Right lobe of liver (tissue), 6 donors: Measurements from ENCODE around the gene MYLK. TPM values are rescaled to one million over a fixed set of nuclear protein-coding genes. Genes with fewer than 3 reads are reported as not detected.

Experiments
- ATAC-seq, 4 donors: fragments of 200-7000 bp; cut with Tn5 transposase; one replicate each; pipeline ENCODE4 v1.9.1; 2020; ENCODE audit warnings: mild to moderate bottlenecking in 4 of 4, moderate library complexity in 4 of 4
- DNase-seq, 3 donors: peaks; one replicate each; pipeline ENCODE4 v3.0.0-alpha.2; 2020
- H3K27ac ChIP-seq, 3 donors: fragments of 200-600 bp; one replicate each; pipeline ENCODE4 v1.8.0; 2022
- H3K27me3 ChIP-seq, 2 donors: fragments of 200-600 bp; one replicate each; pipeline ENCODE4 v1.8.0; 2022
- H3K36me3 ChIP-seq, 4 donors: fragments of 200-600 bp; sonication (generic) in 1 of 4; one replicate each; pipeline versions ENCODE4 v1.5.1 to v1.8.0; 2017 to 2022; ENCODE audit warnings: control low read depth in 1 of 4
- H3K4me1 ChIP-seq, 4 donors: fragments of 200-600 bp; sonication (generic) in 1 of 4; one replicate each; pipeline versions ENCODE4 v1.5.1 to v1.8.0; 2017 to 2022; ENCODE audit warnings: control low read depth in 1 of 4
- H3K4me3 ChIP-seq, 3 donors: fragments of 200-600 bp; one replicate each; pipeline ENCODE4 v1.8.0; 2022
- H3K9me3 ChIP-seq, 4 donors: fragments of 200-600 bp; sonication (generic) in 1 of 4; one replicate each; pipeline versions ENCODE4 v1.5.1 to v1.8.0; 2017 to 2022; ENCODE audit warnings: control low read depth in 1 of 4
- CTCF ChIP-seq, 4 donors: fragments of 200-600 bp in 3 of 4; fragments of 450-650 bp in 1 of 4; IDR thresholded peaks; one replicate each; pipeline versions ENCODE4 v1.5.1 to v1.8.0; 2016 to 2022; ENCODE audit warnings: antibody characterized with exemption in 4 of 4, mild to moderate bottlenecking in 2 of 4
- POLR2A ChIP-seq: fragments of 450-650 bp; IDR thresholded peaks from one replicate; pipeline ENCODE4 v1.6.1; 2017; ENCODE audit warnings: antibody characterized with exemption, mild to moderate bottlenecking
- WGBS: methylation state at CpG from one replicate; pipeline ENCODE4 v1.1.6; 2018; ENCODE audit warnings: low coverage, low lambda C conversion rate; ENCODE audit not compliant: insufficient coverage; ENCODE audit errors: missing lambda C conversion rate; 5-methylcytosine and 5-hydroxymethylcytosine counted together
- intact Hi-C, 2 donors: fragments of 100-400 bp; cut with DNase I; formaldehyde crosslinking; loops; one replicate each; pipeline versions ENCODE4 v1.11.2 to v1.14.1; 2022
- total RNA-seq, 6 experiments: library from RNA; depleted of rRNA in 2 of 6; stranded (reverse); fragments of >200 nt in 2 of 6; fragmentation: NEBNext Ultra II Directional in 3 of 6; extraction: Animal tissue kit (Norgen Biotek cat#: 25700) in 3 of 6; gene quantifications; one replicate each; pipeline versions ENCODE4 v1.1.0 to v1.2.4, GENCODE V29; 2016 to 2023
- donor health status: DM: no; HTN: yes; CAD: no.
- donor health status: DM: no; HTN: no; CAD: no.
- donor health status: DM: no; HTN: no; CAD: no.
- donor health status: DM: no; HTN: yes; CAD: no.
- donor health status: DM: no; HTN: yes; CAD: no.

Gene MYLK
- total RNA-seq, 6 experiments from 2014 or later = 61.1 to 146 (median 97.8) TPM

- no peak for DNase-seq
- 51% methylated on average over 3 of the region's 3 CpGs for WGBS
These were observed 92.2 kb downstream of the MYLK start for GRCh38 chr3:123791898-123792297.

GRCh38 chr3:123791417-123791816 lies 92.7 kb downstream of the MYLK start:
- no peak for ATAC-seq
- Histone ChIP-seq H3K36me3 (peaks cover 0 to 37% (median 5%) of the 10 kb centered on the region in 4 donors), H3K27me3 (no peaks in the 10 kb centered on the region), H3K9me3 (no peaks in the 10 kb centered on the region), H3K4me3 (no peak overlapping the region), H3K27ac (no peak overlapping the region), H3K4me1 (peaks cover 0 to 21% (median 3%) of the 10 kb centered on the region in 4 donors)
- 97% methylated on average over 3 of the region's 3 CpGs for WGBS
- TF ChIP-seq POLR2A (no peak), CTCF (IDR thresholded peaks at IDR 0.05) (no peak)
- DNase-seq = no peak
- intact Hi-C loops = no loop called here

More at GRCh38 chr3:123791898-123792297, 92.2 kb downstream of the MYLK start:
- no peak for TF ChIP-seq CTCF (IDR thresholded peaks at IDR 0.05)
- no peak for TF ChIP-seq POLR2A
- intact Hi-C loops = no loop called here
- Histone ChIP-seq H3K27me3 (no peaks in the 10 kb centered on the region), H3K27ac (no peak overlapping the region), H3K4me1 (peaks cover 0 to 21% (median 5%) of the 10 kb centered on the region in 4 donors), H3K9me3 (no peaks in the 10 kb centered on the region), H3K36me3 (peaks cover 0 to 37% (median 4%) of the 10 kb centered on the region in 4 donors), H3K4me3 (no peak overlapping the region)
- peak in 1 of 4 donors; percentile 23 for ATAC-seq

- WGBS = 90% methylated on average over 3 of the region's 3 CpGs
- H3K9me3 ChIP-seq = no peaks in the 10 kb centered on the region
- H3K4me3 ChIP-seq = no peak overlapping the region
- no peak overlapping the region for H3K27ac ChIP-seq
- H3K27me3 ChIP-seq = no peaks in the 10 kb centered on the region
- intact Hi-C loops = no loop called here
- TF ChIP-seq CTCF (IDR thresholded peaks at IDR 0.05) (no peak), POLR2A (no peak)
- ATAC-seq (no peak), DNase-seq (no peak)
- H3K36me3 ChIP-seq = peaks cover 0 to 37% (median 5%) of the 10 kb centered on the region in 4 donors
- peaks cover 0 to 19% (median 1%) of the 10 kb centered on the region in 4 donors for H3K4me1 ChIP-seq
These were observed 93.1 kb downstream of the MYLK start for GRCh38 chr3:123791073-123791370.

- TF ChIP-seq CTCF (IDR thresholded peaks at IDR 0.05) (no peak), POLR2A (no peak)
- ATAC-seq (no peak), DNase-seq (no peak)
- Histone ChIP-seq H3K4me1 (peaks cover 0 to 13% (median 0%) of the 10 kb centered on the region in 4 donors), H3K9me3 (no peaks in the 10 kb centered on the region), H3K27ac (no peak overlapping the region), H3K4me3 (no peak overlapping the region), H3K36me3 (peaks cover 0 to 38% (median 5%) of the 10 kb centered on the region in 4 donors), H3K27me3 (no peaks in the 10 kb centered on the region)
- intact Hi-C loops = no loop called here
- WGBS = 92% methylated on average over 2 of the region's 9 CpGs
These were observed 93.7 kb downstream of the MYLK start for GRCh38 chr3:123790254-123791072.
